CD14-positive monocyte (primary cell): ENCODE data around the gene VSIR. TPM values are rescaled to one million over a fixed set of nuclear protein-coding genes. Genes with fewer than 3 reads are reported as not detected.

Source experiments
- DNase-seq, 3 donors: peaks; one replicate each; pipeline ENCODE4 v3.0.0-alpha.2; 2011 to 2022
- H2AFZ ChIP-seq: 2 replicates; pipeline ENCODE4 v1.6.0; 2012; ENCODE audit warnings: mild to moderate bottlenecking, low read depth, low read length, inconsistent platforms; ENCODE audit not compliant: insufficient read depth, poor library complexity, severe bottlenecking
- H3K27ac ChIP-seq, 2 donors: 1 replicate in 1 of 2; 2 replicates in 1 of 2; pipeline ENCODE4 v1.5.1; 2012 to 2013; ENCODE audit warnings: low read length in 2 of 2, control low read depth in 1 of 2, inconsistent platforms in 1 of 2, low read depth in 1 of 2, mild to moderate bottlenecking in 1 of 2
- H3K27me3 ChIP-seq, 2 donors: one replicate each; pipeline versions ENCODE4 v1.6.0 to v1.6.1; 2011 to 2013; ENCODE audit warnings: low read length in 2 of 2; ENCODE audit not compliant: control insufficient read depth in 2 of 2, insufficient read depth in 2 of 2
- H3K36me3 ChIP-seq, 2 donors: replicated peaks in 1 of 2; 1 replicate in 1 of 2; 2 replicates in 1 of 2; pipeline versions ENCODE4 v1.5.1 to v1.6.1; 2012 to 2013; ENCODE audit warnings: low read length in 2 of 2, control low read depth in 1 of 2, inconsistent platforms in 1 of 2, mild to moderate bottlenecking in 1 of 2; ENCODE audit not compliant: insufficient read depth in 2 of 2, control insufficient read depth in 1 of 2
- H3K4me1 ChIP-seq, 2 donors: 1 replicate in 1 of 2; 2 replicates in 1 of 2; pipeline versions ENCODE4 v1.5.1 to v1.6.1; 2012 to 2013; ENCODE audit warnings: low read length in 2 of 2, control low read depth in 1 of 2, inconsistent platforms in 1 of 2, mild to moderate bottlenecking in 1 of 2, moderate library complexity in 1 of 2; ENCODE audit not compliant: insufficient read depth in 2 of 2, control insufficient read depth in 1 of 2
- H3K4me2 ChIP-seq: replicated peaks from 2 replicates; pipeline ENCODE3; 2012; ENCODE audit warnings: low read length, moderate library complexity, mild to moderate bottlenecking; ENCODE audit not compliant: poor library complexity, severe bottlenecking; ENCODE audit errors: extremely low read depth
- H3K4me3 ChIP-seq, 3 experiments: fragments of 200-600 bp in 1 of 3; sonication (generic) in 1 of 3; replicated peaks in 1 of 3; 1 replicate in 2 of 3; 2 replicates in 1 of 3; pipeline ENCODE4 v1.5.1; 2011 to 2013; ENCODE audit warnings: low read length in 3 of 3, mild to moderate bottlenecking in 3 of 3, control low read depth in 2 of 3, low read depth in 2 of 3, inconsistent platforms in 1 of 3, moderate library complexity in 1 of 3
- H3K79me2 ChIP-seq: 2 replicates; pipeline ENCODE4 v1.6.0; 2012; ENCODE audit warnings: mild to moderate bottlenecking, control low read depth, inconsistent platforms, low read length, moderate library complexity; ENCODE audit not compliant: insufficient read depth
- H3K9ac ChIP-seq: 2 replicates; pipeline ENCODE4 v1.6.0; 2017; ENCODE audit warnings: low read length, mild to moderate bottlenecking; ENCODE audit not compliant: insufficient read depth, poor library complexity, severe bottlenecking
- H3K9me3 ChIP-seq, 2 donors: replicated peaks in 1 of 2; 1 replicate in 1 of 2; 2 replicates in 1 of 2; pipeline versions ENCODE4 v1.5.1 to v1.6.1; 2012 to 2013; ENCODE audit warnings: low read length in 2 of 2, control low read depth in 1 of 2; ENCODE audit not compliant: control insufficient read depth in 1 of 2, insufficient read depth in 1 of 2
- H4K20me1 ChIP-seq: 2 replicates; pipeline ENCODE4 v1.6.0; 2012; ENCODE audit warnings: mild to moderate bottlenecking, low read length, control low read depth, moderate library complexity; ENCODE audit not compliant: insufficient read depth
- H3K27ac Mint-ChIP-seq, 7 donors: one replicate each; pipeline ENCODE4 v1.8.0; 2020; ENCODE audit warnings: mild to moderate bottlenecking in 7 of 7, mixed read lengths in 7 of 7, moderate library complexity in 6 of 7, inconsistent platforms in 2 of 7
- H3K27me3 Mint-ChIP-seq, 3 donors: one replicate each; pipeline ENCODE4 v1.8.0; 2021 to 2022; ENCODE audit warnings: low read depth in 3 of 3, mild to moderate bottlenecking in 3 of 3, mixed read lengths in 3 of 3, moderate library complexity in 3 of 3, inconsistent platforms in 1 of 3
- H3K36me3 Mint-ChIP-seq, 2 donors: one replicate each; pipeline ENCODE4 v1.8.0; 2020; ENCODE audit warnings: mixed read lengths in 2 of 2, inconsistent platforms in 1 of 2, mild to moderate bottlenecking in 1 of 2
- H3K4me1 Mint-ChIP-seq: one replicate; pipeline ENCODE4 v1.8.0; 2020; ENCODE audit warnings: mild to moderate bottlenecking, mixed read lengths
- H3K4me3 Mint-ChIP-seq, 2 donors: one replicate each; pipeline ENCODE4 v1.8.0; 2020; ENCODE audit warnings: mild to moderate bottlenecking in 2 of 2, mixed read lengths in 2 of 2, moderate library complexity in 1 of 2
- H3K9me3 Mint-ChIP-seq, 7 donors: one replicate each; pipeline ENCODE4 v1.8.0; 2020 to 2022; ENCODE audit warnings: mixed read lengths in 7 of 7, mild to moderate bottlenecking in 6 of 7, moderate library complexity in 6 of 7, inconsistent platforms in 2 of 7
- CTCF ChIP-seq: fragments of 200-600 bp; IDR thresholded peaks from one replicate; pipeline ENCODE4 v1.8.0; 2022; ENCODE audit warnings: antibody characterized with exemption, mild to moderate bottlenecking
- WGBS: methylation state at CpG from one replicate; pipeline ENCODE4 v1.1.5; 2013; ENCODE audit warnings: missing lambda C conversion rate; ENCODE audit not compliant: insufficient coverage; 5-methylcytosine and 5-hydroxymethylcytosine counted together
- intact Hi-C, 2 donors: fragments of 100-400 bp; cut with micrococcal nuclease; formaldehyde crosslinking; loops; one replicate each; pipeline versions ENCODE4 v1.15.0 to v1.15.1; 2023
- polyA plus RNA-seq, 3 donors: library from polyadenylated mRNA; depleted of rRNA in 1 of 3; unstranded in 2 of 3; stranded (reverse) in 1 of 3; fragments of 300-500 nt in 2 of 3; fragments of >200 nt in 1 of 3; fragmentation: Illumina TruSeq in 2 of 3; gene quantifications; 1 replicate in 2 of 3; 2 replicates in 1 of 3; pipeline ENCODE4 v1.2.3, GENCODE V29; 2012 to 2021

Gene VSIR
- polyA plus RNA-seq, 3 donors = 635 to 1,133 (median 801) TPM

GRCh38 chr10:71711052-71711623, 62.2 kb downstream of the VSIR start:
- Histone ChIP-seq H3K4me3 (no peak overlapping the region), H3K4me1 (peaks cover 80 to 86% of the 10 kb centered on the region in 2 donors), H3K27ac (no peak overlapping the region), H3K36me3 (peaks cover 0 to 9% of the 10 kb centered on the region in 2 donors), H3K27me3 (no peaks in the 10 kb centered on the region), H2AFZ (no peak overlapping the region), H4K20me1 (peaks cover 9% of the 10 kb centered on the region), H3K79me2 (peaks cover 35% of the 10 kb centered on the region), H3K9ac (no peak overlapping the region), H3K9me3 (no peaks in the 10 kb centered on the region), H3K4me2 (no peak overlapping the region)
- DNase-seq = no peak
- intact Hi-C loops = loop anchor here in 1 of 2 donors (5.0 kb wide), 1 partner anchor 394 kb away; the partner anchor contains the start of gene SLC29A3
- peaks cover 18 to 19% of the 10 kb centered on the region in 2 donors for H3K36me3 Mint-ChIP-seq
- TF ChIP-seq CTCF = no peak
- peaks cover 0 to 1% (median 0%) of the 10 kb centered on the region in 3 donors for H3K27me3 Mint-ChIP-seq
- H3K4me3 Mint-ChIP-seq = no peak overlapping the region
- H3K9me3 Mint-ChIP-seq = no peaks in the 10 kb centered on the region
- peaks cover 85% of the 10 kb centered on the region for H3K4me1 Mint-ChIP-seq
- no peak overlapping the region for H3K27ac Mint-ChIP-seq
- 80% methylated on average over 2 of the region's 6 CpGs for WGBS

DNA sequence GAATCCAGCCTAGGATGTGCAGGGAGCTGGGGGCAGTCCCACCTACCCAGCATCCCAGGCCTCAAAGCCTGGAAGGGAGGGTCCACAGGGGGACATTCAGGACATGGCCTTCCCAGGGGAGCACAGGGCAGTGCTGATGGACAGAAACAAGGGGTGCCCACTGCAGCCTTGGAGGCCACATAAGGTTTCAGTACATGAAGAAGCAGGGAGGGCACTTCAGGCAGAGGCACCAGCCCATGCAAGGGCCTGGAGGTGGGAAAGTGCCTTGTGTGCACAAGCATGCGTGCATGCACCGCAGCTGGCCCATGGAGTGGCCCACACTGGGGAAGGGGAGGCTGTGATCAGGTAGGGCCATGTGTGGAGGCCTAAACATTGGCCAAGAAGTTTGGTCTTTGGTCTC, 62.8 kb downstream of the VSIR start:
- WGBS = 95% methylated on average over 2 of the region's 2 CpGs
- peak overlapping the region in 3 of 7 donors; percentile 41 to 74 (median 58) for H3K27ac Mint-ChIP-seq
- peaks cover 4% of the 10 kb centered on the region for H4K20me1 ChIP-seq
- H3K4me1 ChIP-seq = peaks cover 73 to 80% of the 10 kb centered on the region in 2 donors
- H3K36me3 ChIP-seq = peaks cover 0 to 4% of the 10 kb centered on the region in 2 donors
- H3K79me2 ChIP-seq = peaks cover 29% of the 10 kb centered on the region
- no peak for DNase-seq
- no peak overlapping the region for H3K4me3 Mint-ChIP-seq
- peaks cover 80% of the 10 kb centered on the region for H3K4me1 Mint-ChIP-seq
- no peak overlapping the region for H2AFZ ChIP-seq
- no peak overlapping the region for H3K27ac ChIP-seq
- peaks cover 0 to 1% (median 0%) of the 10 kb centered on the region in 3 donors for H3K27me3 Mint-ChIP-seq
- H3K9ac ChIP-seq = peak overlapping the region; percentile 19
- no peak for TF ChIP-seq CTCF
- no peaks in the 10 kb centered on the region for H3K27me3 ChIP-seq
- H3K4me3 ChIP-seq = no peak overlapping the region
- intact Hi-C loops = loop anchor here in 1 of 2 donors (5.0 kb wide), 1 partner anchor 393 kb away; the partner anchor contains the start of gene SLC29A3
- no peak overlapping the region for H3K4me2 ChIP-seq
- no peaks in the 10 kb centered on the region for H3K9me3 Mint-ChIP-seq
- peaks cover 13 to 14% of the 10 kb centered on the region in 2 donors for H3K36me3 Mint-ChIP-seq
- H3K9me3 ChIP-seq = no peaks in the 10 kb centered on the region
